ENCODE measurements around the gene CEP250.
"Not testable (repeated sequence)": the region's sequence is repeated elsewhere in the genome, so short reads cannot be mapped to it uniquely, and the experiment has no call there.

CEP250 gene

DNA sequence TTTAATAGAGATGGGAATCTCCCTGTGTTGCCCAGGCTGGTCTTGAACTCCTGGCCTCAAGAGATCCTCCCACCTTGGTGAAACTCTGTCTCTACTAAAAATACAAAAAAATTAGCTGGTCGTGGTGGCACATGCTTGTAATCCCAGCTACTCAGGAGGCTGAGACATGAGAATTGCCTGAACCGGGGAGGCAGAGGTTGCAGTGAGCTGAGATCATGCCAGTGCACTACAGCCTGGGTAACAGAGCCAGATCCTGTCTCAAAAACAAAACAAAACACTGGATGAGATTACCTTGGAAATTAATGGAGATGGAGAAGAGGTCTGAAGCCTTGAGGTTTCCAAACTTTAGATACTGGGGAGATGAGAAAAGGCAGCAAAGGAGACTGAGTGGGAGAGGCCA lies 2.1 kb downstream of the CEP250 start:
- DNase-seq, result not testable (repeated sequence)

DNA sequence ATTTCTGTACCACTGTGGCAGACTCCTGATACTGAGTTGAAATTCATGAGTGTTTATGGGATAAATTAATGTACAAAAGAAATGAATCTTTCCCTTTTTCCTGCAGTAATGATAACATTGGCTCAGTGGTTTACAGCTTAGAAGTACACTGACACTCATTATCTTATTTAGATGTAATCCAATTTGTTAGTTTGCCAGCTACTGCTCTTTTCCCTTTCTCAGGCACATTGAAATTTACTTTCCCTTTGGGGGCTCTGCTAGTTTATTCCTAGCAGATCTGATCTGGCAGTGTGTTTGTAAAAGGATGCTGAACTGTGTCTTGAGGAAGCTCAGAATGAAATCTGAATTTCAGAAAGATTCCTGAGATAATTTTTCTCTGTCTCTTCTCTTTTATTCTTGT lies 3.0 kb downstream of the CEP250 start:
- DNase-seq, result no peak

DNA sequence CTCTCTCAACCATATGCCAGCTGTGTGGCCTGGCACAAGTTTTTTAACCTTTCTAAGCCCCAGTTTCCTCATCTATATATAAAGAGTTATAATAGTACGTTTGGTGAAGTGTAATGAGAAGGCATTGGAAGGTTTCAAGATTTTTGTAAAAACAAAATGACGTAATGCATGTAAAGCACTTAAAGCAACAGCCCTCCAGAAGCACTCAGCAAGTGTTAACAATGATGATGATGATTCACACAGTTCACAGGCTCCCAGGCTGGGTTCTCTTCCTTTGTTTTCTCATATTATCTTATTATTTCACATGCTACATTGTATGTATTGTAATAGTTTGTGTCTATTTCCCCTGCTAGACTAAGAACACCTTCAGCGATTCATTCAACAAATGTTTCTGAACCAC lies 6.2 kb downstream of the CEP250 start:
- no peak for DNase-seq

- no peak for DNase-seq
These were observed 7.0 kb downstream of the CEP250 start for GRCh38 chr20:35462351-35462750.

- peak; percentile 64 for DNase-seq
These were observed 8.3 kb downstream of the CEP250 start for GRCh38 chr20:35463455-35464300.

DNA sequence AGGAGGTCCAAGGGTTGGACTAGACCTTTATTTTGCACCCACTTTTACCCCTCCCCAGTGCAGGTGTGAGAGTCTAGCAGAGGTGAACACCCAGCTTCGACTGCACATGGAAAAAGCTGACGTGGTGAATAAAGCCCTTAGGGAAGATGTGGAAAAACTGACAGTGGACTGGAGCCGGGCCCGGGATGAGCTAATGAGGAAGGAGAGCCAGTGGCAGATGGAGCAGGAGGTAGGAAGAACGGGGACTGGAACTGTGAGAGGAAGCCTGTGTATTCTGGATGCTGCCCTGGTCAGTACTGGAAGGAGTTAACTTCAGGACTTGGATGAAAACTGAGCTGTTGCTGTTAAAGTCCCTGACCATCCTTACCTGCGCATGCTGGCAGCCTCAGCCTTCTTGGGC lies 10.6 kb downstream of the CEP250 start:
- DNase-seq, result peak; percentile 69

DNA sequence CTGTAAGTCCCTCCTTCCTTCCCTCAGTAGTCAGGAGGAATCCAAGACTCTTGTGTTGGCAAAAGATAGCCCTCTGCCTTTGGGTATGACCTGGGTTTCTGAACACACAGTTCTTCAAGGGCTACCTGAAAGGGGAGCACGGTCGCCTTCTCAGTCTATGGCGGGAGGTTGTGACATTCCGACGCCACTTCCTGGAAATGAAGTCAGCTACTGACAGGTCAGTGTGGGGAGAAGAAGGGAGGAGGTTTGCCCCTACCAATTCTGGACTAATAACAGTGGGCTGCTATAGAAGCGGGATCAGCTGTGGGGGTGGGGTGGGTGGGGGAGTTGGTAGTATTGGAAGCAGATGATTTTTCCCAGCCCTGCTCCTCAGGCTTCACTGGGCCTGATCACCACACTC lies 11.5 kb downstream of the CEP250 start:
- DNase-seq, result no peak

DNA sequence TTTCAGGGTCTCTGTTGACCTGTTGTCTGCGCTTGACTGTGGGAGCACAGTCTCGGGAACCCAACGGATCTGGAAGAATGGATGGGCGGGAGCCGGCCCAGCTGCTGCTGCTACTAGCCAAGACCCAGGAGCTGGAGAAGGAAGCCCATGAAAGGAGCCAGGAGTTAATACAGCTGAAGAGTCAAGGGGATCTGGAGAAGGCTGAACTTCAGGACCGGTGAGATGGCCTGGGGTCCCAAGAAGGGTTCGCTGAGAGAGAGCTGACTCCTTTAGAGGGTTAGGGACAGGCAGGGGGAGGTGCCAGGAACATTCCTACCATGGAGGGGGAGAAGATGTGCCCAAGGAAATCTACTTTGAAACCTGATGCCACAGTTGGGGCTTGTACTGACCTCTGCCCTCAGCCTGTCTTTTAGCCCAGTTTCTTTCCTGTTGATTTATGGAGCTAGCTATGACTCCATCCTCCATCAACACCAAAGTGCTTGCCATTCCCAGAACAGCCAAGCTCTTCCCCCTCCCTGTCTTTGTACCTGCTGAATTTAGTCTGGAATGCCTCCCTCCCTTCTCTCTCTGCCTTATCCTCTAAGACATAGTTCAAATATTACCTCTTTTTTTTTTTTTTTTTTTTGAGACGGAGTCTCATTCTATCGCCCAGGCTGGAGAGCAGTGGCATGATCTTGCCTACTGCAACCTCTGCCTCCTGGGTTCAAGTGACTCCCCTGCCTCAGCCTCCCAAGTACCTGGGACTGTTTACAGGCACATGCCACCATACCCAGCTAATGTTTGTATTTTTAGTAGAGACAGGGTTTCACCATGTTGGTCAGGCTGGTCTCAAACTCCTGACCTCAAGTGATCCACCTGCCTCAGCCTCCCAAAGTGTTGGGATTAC lies 12.2 kb downstream of the CEP250 start:
- DNase-seq, result no peak

GRCh38 chr20:35468671-35469334 lies 13.4 kb downstream of the CEP250 start:
- no peak for DNase-seq

DNA sequence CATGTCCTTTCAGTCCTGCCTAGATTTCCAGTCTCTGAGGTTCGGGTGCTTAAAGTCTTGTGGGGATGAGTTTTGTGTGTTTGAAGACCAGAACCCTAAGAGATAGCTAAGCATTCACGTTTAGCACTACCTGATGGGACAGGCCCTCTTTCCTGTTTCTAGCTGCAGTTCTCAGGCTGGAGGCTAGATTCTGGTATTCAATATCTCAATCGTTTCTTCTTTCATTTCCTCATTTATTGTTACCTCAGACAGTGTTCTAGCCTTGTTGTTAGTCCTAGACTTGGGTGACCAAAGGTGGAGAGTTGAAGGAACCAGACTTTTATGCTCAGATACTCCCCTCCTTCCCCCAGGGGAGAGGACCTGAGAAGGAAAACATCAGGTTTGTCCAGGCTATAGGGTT lies 16.8 kb downstream of the CEP250 start:
- DNase-seq, result no peak

DNA sequence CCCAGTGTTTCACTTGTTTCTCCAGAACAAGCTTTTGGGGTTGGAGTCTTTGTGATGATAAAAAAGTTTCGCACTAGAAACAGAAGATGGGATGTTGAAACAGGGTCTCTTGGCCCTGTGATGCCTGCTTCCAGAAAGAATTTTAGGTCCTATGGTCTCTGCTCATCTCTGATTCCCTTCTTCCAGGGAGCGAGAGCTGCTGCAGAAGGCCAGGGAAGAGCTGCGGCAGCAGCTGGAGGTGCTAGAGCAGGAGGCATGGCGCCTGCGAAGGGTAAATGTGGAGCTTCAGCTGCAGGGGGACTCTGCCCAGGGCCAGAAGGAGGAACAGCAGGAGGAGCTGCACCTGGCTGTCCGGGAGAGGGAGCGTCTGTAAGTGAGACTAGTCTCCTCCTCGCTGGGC lies 18.3 kb downstream of the CEP250 start:
- DNase-seq, result no peak

DNA sequence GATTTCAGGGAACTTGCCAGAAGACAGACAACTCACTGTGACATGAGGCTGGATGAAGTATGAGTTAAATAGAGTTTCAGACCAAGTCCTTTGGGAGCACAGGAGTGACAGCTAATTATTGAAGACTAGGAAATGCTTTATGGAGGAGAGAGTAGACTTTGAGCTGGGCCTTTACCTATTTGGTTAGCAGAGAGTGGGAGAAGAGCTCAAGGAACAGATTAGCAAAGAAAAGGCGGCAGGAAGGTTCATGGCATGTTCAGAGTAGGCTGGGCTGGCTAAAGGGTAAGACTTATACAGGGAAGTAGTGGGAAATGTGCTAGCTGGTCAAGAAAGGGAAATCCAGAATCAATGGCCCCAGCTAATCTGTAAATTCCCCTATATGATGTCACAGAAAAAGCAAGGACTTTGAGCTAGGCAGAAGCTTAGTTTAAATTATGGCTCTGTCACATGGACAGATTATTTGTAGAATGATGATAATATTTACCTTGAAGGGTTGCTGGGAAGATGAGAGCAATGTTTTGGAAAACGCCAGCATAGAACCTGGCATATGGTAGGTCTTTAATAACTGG lies 19.0 kb downstream of the CEP250 start:
- DNase-seq, result no peak

DNA sequence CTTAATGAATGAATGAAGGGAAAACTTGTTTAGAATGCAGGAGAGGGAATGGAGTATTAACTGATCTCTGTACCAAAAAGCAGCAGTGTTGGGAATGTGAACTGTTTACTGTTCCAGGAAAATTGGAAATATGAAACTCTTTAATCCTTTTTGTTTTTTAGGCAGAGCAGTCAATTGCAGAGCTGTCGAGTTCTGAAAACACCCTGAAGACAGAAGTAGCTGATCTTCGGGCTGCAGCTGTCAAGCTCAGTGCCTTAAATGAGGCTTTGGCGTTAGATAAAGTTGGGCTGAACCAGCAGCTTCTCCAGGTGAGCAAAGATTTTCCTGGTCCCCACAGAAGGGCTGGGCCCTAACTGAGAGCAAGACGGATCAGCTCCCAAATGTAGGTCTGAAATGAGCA lies 20.9 kb downstream of the CEP250 start:
- no peak for DNase-seq

GRCh38 chr20:35478804-35479472 lies 23.5 kb downstream of the CEP250 start:
- no peak for DNase-seq

DNA sequence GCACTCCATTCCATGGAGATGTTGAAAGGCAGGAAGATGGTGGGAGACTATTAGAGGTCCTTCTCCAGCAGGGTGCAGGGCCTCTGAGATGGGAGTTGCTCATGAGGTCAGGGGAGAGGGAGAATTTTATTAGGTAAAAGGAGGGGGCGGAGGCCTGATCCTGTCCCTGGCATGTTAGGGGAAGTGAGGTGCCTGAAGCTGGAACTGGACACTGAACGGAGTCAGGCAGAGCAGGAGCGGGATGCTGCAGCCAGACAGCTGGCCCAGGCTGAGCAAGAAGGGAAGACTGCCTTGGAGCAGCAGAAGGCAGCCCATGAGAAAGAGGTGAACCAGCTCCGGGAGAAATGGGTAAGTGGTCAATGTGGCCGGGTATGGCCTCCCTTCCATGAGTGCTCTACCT lies 24.4 kb downstream of the CEP250 start:
- DNase-seq, result no peak

DNA sequence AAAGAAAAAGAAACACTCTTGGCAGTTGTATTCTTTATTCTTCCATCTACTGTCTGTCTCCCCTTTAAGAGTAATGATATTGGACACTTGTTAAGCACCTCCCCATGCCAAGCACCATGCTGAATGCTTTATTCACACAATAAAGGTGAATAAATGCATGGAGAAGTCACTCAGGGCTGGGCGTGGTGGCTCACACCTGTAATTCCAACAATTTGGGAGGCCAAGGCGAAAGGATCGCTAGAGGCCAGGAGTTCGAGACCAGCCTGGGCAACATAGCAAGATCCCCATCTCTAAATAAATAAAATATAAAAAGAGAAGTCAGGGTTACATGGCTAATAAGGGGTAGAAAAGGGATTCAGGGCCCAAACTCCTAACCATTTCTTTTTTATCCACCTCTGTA lies 32.1 kb downstream of the CEP250 start:
- no peak for DNase-seq

- no peak for DNase-seq
These were observed 34.3 kb downstream of the CEP250 start for GRCh38 chr20:35489717-35490116.

GRCh38 chr20:35490736-35491181 lies 35.4 kb downstream of the CEP250 start:
- no peak for DNase-seq

- no peak for DNase-seq
These were observed 36.4 kb downstream of the CEP250 start for GRCh38 chr20:35491823-35492222.

DNA sequence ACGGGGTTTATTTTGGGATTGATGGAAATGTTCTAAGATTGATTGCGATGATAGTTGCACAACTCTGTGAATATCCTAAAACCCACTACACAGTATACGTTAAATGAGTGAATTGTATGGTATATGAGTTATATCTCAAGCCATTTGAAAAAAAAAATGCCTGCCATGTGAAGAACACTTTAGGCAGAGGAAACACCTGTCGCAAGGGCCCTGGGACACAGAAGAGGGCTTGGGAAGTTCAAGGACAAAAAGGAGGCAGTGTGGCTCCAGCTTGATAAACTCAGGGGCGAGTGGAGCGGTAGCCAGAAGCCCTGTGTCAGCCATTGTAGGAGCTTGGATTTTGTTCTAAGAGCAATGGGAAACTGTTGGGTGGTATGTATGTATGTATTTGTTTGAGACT lies 37.0 kb downstream of the CEP250 start:
- DNase-seq, result no peak

- no peak for DNase-seq
These were observed 41.1 kb downstream of the CEP250 start for GRCh38 chr20:35496481-35496880.

DNA sequence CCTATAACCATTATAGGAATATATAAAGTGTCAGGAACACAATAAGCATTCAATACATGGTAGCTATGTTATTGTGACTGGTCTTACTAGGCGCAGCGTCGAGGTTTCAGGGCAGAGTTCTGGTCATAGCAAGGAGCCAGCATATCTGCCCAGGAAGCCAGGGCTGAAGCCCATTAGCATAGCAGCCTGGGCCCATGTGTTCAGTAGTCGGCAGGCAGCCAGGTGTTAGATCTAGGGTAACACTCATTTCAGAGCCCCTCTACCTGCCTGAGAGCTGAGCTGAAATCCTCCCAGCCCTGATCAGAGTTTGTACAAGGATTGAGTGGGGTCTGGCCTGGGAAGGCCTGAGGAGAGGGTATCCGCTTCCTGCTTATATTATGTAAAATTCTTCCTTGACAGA lies 41.9 kb downstream of the CEP250 start:
- no peak for DNase-seq

Data from right forelimb (tissue), 1 donor.